HG02798 (cell line): Measurements from ENCODE around the gene QRFP.
"Not testable (repeated sequence)": the region's sequence is repeated elsewhere in the genome, so short reads cannot be mapped to it uniquely, and the experiment has no call there.

ENCODE experiments used
- ATAC-seq: cut with Tn5 transposase; IDR thresholded peaks from one replicate; pipeline ENCODE4 v1.9.1; 2021; ENCODE audit warnings: mild to moderate bottlenecking; ENCODE audit not compliant: unreplicated experiment, poor library complexity

QRFP gene

DNA sequence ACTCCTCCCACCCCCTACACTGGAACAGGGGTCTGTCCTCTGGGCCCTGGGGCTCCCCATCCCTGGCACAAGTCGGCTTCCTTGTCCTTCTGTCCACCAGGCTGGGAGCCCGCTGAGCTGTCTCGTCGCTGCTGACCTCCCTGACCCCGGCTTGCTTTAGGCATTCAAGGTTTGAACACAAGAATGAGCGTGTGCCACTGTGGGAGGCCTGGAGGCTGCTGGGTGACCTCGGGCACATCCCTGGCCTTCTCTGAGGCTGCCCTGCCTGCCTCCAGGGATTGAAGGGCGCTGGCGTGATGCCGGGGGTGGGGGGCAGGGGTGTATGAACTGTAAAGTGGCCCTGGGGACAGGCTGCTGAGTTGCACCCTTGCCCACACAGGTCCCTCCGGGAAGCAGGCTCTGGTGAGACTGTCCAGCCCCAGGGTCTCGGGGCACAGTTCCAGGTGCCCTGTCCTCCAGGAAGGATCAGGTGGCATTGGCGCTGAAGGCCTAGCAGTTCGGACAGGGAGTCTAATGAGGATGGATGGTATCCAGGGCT, 24.2 kb upstream of the QRFP start:
- ATAC-seq = no peak

- no peak for ATAC-seq
Measured at GRCh38 chr9:130920233-130920632, 23.6 kb upstream of the QRFP start.

DNA sequence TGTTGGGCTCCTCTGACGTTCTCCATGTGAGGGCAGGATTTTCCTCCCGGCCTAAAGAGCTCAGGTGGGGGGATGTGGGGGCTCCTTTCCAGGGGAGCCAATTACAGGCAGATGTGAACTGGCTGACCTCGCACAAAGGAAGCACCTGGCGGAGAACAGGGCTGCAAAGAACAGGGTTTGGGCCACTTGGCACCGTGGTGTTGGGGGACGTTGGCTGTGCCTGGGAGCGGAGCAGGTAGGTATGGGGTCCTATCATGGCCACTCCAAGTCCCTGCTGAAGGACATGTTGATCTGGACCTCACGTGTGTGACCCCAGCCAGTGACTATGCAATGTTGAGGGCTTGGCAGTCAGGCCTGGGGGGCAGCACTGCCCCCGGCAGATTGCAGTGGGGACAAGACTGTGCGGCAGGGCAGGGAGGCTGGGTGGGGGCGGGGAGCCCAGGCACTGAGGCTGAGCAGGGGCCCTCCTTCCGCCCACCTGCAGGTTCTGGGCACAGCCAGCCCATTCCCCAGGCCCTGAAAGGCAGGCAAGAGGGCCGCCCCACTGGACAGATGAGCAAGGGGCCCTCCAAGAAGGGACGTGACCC, 23.0 kb upstream of the QRFP start:
- ATAC-seq = no peak

DNA sequence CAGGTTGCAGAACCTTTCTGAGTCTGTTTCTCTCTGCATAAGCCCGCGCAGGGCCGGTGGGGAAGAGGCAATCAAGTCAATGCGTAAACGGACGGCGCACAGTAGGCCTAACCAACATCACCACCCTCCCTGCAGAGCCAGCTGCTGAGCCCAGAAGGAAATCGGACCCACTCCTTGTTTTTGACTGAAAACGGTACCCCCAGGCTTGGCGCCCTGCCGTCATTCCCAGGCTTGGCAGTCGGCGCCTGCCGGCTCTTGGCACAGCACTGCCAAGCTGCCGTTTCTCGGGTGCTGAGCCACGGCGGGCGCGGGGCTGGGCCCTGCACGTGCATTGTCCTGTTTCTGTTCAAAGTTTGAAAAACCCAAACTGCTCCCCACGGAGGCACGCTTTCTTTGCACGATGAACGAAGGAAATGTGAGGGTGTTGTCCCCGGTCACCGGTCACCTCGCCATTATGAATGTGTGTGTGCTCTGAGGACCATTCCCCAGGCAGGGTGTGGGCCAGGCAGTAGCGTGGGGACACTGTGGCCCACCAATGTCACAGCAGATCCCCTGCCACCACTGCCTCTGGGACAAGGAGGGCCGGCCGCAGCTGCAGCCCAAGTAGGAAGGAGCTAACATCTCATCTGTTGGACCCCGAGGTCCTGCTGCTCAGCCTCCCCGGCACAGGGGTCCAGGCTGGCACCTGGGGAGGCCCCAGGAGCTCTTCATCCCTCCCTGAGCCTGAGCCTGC, 22.4 kb upstream of the QRFP start:
- no peak for ATAC-seq

- no peak for ATAC-seq
Measured at GRCh38 chr9:130918101-130918825, 21.7 kb upstream of the QRFP start.

GRCh38 chr9:130917168-130917960, 20.8 kb upstream of the QRFP start:
- no peak for ATAC-seq

- ATAC-seq = no peak
Measured at GRCh38 chr9:130915096-130915447, 18.5 kb upstream of the QRFP start.

- no peak for ATAC-seq
Measured at GRCh38 chr9:130914417-130915095, 17.9 kb upstream of the QRFP start.

- ATAC-seq = no peak
Measured at GRCh38 chr9:130913599-130914416, 17.2 kb upstream of the QRFP start.

DNA sequence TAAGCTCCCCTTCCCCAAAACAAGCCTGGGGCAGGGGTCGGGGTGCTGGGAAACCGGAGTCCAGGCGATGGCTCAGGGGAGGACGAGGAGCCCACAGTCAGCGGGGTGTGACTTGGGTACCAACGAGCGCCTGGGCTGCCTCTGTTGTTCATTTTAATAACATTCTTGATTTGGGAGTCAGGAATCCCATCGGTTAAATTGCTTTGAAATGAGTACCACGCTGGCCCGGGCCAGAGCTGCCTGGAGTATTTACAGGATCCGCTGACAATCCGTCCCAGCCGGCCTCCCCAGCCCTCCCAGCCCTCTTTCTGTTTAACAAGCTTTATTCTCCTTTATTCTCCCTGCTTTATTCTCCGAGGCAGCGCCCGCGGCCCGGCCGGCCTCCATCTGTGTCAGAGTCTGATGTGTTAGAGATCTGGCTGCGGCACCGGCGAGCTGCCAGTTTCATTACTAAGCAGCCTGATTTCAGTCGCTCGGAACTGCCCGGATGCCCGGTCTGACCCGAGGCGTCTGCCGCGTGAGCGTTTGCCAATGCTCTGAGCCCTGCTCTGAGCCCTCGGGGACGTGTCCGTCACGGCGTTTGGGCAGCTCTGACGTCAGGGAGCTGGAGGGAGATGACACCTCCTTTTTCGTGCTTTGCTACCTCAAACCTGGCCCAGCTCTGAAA, 16.5 kb upstream of the QRFP start:
- ATAC-seq = no peak

DNA sequence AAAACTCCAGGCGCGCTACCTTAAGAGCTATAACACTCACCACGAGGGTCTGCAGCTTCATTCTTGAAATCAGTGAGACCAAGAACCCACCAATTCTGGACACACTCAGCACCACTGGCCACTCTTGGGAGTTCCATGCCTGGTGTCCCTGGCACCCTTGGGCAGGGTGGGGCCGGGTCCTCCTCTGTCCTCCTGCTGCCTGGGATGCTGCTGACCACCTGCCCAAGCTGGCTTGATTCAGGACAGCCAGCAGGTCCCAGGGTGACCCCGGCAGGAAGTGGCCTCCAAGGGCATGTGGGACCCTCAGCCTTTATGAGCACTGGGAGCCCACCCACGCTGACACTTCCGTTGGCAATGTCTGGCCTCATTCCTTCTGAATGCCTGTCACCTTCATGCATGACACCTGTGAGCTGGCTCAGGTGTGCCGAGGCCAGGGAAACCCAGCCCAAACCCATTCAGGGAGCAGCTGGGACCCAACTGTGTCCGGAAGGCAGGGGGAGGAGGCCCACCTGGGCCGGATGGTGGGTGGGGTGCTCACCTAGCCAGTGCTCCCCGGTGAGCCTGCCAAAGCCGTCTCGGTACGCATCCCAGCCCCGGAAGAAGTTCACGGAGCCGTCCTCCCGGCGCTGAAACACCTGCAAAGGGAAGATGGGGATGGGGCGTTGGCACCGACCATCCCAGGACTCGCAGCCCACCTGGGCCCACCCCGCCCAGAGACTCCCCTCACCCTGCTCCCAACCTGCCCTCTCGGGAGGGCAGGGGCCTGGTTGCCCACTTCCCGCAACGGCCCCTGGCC, 14.8 kb upstream of the QRFP start:
- no peak for ATAC-seq

DNA sequence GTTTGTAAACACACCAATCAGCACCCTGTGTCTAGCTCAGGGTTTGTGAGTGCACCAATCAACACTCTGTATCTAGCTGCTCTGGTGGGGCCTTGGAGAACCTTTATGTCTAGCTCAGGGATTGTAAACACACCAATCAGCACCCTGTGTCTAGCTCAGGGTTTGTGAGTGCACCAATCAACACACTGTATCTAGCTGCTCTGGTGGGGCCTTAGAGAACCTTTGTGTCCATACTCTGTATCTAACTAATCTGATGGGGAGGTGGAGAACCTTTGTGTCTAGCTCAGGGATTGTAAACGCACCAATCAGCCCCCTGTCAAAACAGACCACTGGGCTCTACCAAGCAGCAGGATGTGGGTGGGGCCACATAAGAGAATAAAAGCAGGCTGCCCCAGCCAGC, 14.1 kb upstream of the QRFP start:
- not testable (repeated sequence) for ATAC-seq

DNA sequence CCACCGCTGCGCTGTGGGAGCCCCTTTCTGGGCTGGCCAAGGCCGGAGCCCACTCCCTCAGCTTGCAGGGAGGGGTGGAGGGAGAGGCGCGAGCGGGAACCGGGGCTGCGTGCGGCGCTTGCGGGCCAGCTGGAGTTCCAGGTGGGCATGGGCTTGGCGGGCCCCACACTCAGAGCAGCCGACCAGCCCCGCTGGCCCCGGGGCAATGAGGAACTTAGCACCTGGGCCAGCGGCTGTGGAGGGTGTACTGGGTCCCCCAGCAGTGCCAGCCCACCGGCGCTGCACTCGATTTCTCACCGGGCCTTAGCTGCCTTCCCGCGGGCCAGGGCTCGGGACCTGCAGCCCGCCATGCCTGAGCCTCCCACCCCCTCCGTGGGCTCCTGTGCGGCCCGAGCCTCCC, 13.4 kb upstream of the QRFP start:
- ATAC-seq = not testable (repeated sequence)

GRCh38 chr9:130908878-130909355, 12.3 kb upstream of the QRFP start:
- no peak for ATAC-seq

- no peak for ATAC-seq
Measured at GRCh38 chr9:130908146-130908877, 11.7 kb upstream of the QRFP start.

GRCh38 chr9:130906735-130907416, 10.3 kb upstream of the QRFP start:
- no peak for ATAC-seq
